GM23248 (cell line): Measurements from ENCODE around the gene TPP1.

Experiments
- EZH2 ChIP-seq: fragments of 200-600 bp; sonication (generic); IDR thresholded peaks from 2 replicates; pipeline ENCODE4 v1.6.1; 2018; ENCODE audit warnings: antibody characterized with exemption, mild to moderate bottlenecking; ENCODE audit not compliant: insufficient read depth, poor library complexity, severe bottlenecking
- EZH2phosphoT487 ChIP-seq: fragments of 200-600 bp; sonication (generic); IDR thresholded peaks from 2 replicates; pipeline ENCODE4 v1.6.1; 2018; ENCODE audit warnings: antibody characterized with exemption, moderate library complexity, mild to moderate bottlenecking, low read depth; ENCODE audit not compliant: insufficient read depth

DNA sequence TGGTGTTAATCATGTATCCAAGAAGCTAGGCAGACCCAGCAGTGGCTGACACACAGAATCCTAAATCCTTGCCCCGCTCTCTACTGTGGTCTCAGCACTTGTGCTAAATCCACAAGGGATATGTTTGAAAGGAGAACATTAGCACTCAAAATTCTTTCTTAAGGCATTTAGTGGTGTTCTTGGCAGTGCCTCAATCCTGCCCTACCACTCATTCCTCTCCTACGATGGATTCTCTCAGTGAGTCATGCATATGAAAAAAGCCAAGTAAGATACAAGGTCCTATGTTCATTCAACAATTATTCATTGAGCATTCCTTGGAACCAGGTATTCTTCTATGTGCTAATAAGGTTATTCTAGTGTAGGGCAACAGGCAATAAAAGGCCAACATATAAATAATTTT lies 47.0 kb downstream of the TPP1 start:
- TF ChIP-seq EZH2phosphoT487 (no peak), EZH2 (no peak)
